GM10248 (cell line): Measurements from ENCODE around the gene RETREG3.
A peak's percentile ranks its signal among the peaks of the same experiment; 100 is the strongest.

Experiments
- CTCF ChIA-PET: fragments of 300-600 bp; sonication (Branson Sonifier 250); formaldehyde crosslinking; extraction: SDS; loops from one replicate; lab custom pipeline; 2021; ENCODE audit warnings: antibody characterized with exemption; lab: Yijun Ruan, JAX
- POLR2A ChIA-PET: fragments of 350-650 bp; sonication (Branson Sonifier 250); formaldehyde crosslinking; extraction: SDS; loops from one replicate; lab custom pipeline; 2020; ENCODE audit warnings: antibody characterized with exemption; lab: Yijun Ruan, JAX
- DNase-seq: peaks from one replicate; pipeline ENCODE4 v3.0.0; 2012; ENCODE audit errors: extremely low spot score
- CTCF ChIP-seq: IDR thresholded peaks from 2 replicates; pipeline ENCODE4 v1.5.1; 2012; ENCODE audit warnings: mild to moderate bottlenecking, low read depth; ENCODE audit errors: extremely low read depth, missing control alignments, control extremely low read depth

The RETREG3 gene

GRCh38 chr17:42538482-42538881 lies 70.7 kb downstream of the RETREG3 start:
- ChIA-PET CTCF (interaction anchor here (0.9 kb wide), 1 partner anchor 10 kb away, joined by 4 read pairs; no protein-coding TSS in a partner anchor), POLR2A (no interaction called here)
- DNase-seq: no peak
- no peak for TF ChIP-seq CTCF

- ChIA-PET CTCF (no interaction called here), POLR2A (no interaction called here)
- DNase-seq: no peak
- TF ChIP-seq CTCF: no peak
These were observed 71.2 kb downstream of the RETREG3 start for GRCh38 chr17:42537826-42538451.

GRCh38 chr17:42537156-42537805 lies 71.9 kb downstream of the RETREG3 start:
- TF ChIP-seq CTCF: no peak
- no peak for DNase-seq
- ChIA-PET CTCF (interaction anchor here (1.8 to 2.5 kb wide), 2 partner anchors 10 to 11 kb away, joined by 11 to 12 read pairs; no protein-coding TSS in a partner anchor), POLR2A (interaction anchor here (0.7 to 1.3 kb wide), 4 partner anchors 10 to 148 kb away, joined by 3 to 4 read pairs (median 3); partner anchors contain the start of gene STAT3)

GRCh38 chr17:42536372-42537155 lies 72.6 kb downstream of the RETREG3 start:
- TF ChIP-seq CTCF: no peak
- DNase-seq: peak; percentile 93
- ChIA-PET POLR2A (interaction anchor here (0.7 to 1.4 kb wide), 11 partner anchors 9 to 825 kb away, joined by 3 to 5 read pairs (median 3); partner anchors contain the start of genes MLX, STAT3 and VPS25), CTCF (interaction anchor here (1.0 to 2.5 kb wide), 5 partner anchors 9 to 47 kb away, joined by 3 to 12 read pairs (median 3); no protein-coding TSS in a partner anchor)

- ChIA-PET CTCF (interaction anchor here (1.0 to 2.5 kb wide), 5 partner anchors 8 to 47 kb away, joined by 3 to 12 read pairs (median 3); no protein-coding TSS in a partner anchor), POLR2A (interaction anchor here (0.6 to 1.4 kb wide), 11 partner anchors 9 to 825 kb away, joined by 3 to 5 read pairs (median 3); partner anchors contain the start of genes MLX and VPS25)
- peak; percentile 99 for DNase-seq
- no peak for TF ChIP-seq CTCF
These were observed 73.2 kb downstream of the RETREG3 start, which contains the start of gene NAGLU for GRCh38 chr17:42536048-42536371. Gene NAGLU, plus strand, starts transcription at chr17:42536241. Its CDS starts 32 bp downstream, at chr17:42536273.
